ENCODE measurements around the gene SAP30BP.

GRCh38 chr17:75704963-75705875, 38.1 kb downstream of the SAP30BP start:
- no peak for TF ChIP-seq CTCF (IDR thresholded peaks at IDR 0.05)
- TF ChIP-seq POLR2A (IDR thresholded peaks at IDR 0.05), result no peak

Measured in lower leg skin (tissue), 3 donors.